GM12892 (cell line): ENCODE results near the gene RFX6.

Source experiments
- POLR2A ChIP-seq: IDR thresholded peaks from 2 replicates; pipeline ENCODE4 v1.6.1; 2011; ENCODE audit warnings: low read depth, low read length, control low read depth
- POLR2AphosphoS5 ChIP-seq: IDR thresholded peaks from 2 replicates; pipeline ENCODE4 v1.6.1; 2011; ENCODE audit warnings: low read depth, low read length, control low read depth
- TAF1 ChIP-seq: IDR thresholded peaks from 2 replicates; pipeline ENCODE4 v1.6.1; 2011; ENCODE audit warnings: low read depth, mild to moderate bottlenecking, control low read depth, low read length, borderline replicate concordance

DNA sequence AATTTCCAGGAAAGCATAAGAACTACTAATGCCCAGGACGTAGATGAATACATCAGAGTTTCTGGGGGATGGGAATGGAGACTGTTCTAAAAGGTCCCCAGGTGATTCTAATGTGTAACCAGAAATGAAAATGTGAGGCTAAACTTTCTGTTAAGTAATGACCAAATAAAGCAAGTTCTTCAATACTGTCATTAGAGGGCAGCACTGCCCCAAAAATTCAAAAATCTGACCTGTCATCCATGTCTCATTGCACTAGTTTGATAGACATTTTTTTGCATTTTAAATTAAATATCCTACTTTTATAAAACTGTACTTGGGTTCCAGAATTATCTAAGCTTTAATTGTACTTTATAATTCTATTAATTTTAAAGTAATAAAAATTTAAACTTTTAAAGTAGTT, 94.9 kb downstream of the RFX6 start:
- TF ChIP-seq POLR2A = no peak
- TF ChIP-seq TAF1 = no peak
- TF ChIP-seq POLR2AphosphoS5 = no peak
